PFSK-1 (cell line): ENCODE results near the gene TOP2B.

Experiments used
- FOXP2 ChIP-seq: optimal IDR thresholded peaks from 2 replicates; pipeline ENCODE3; 2011; ENCODE audit warnings: borderline replicate concordance, control low read depth, inconsistent platforms; ENCODE audit not compliant: insufficient read depth; ENCODE audit errors: extremely low read length, extremely low read depth
- POLR2AphosphoS5 ChIP-seq: IDR thresholded peaks from 2 replicates; pipeline ENCODE4 v1.6.1; 2012; ENCODE audit warnings: low read depth, mild to moderate bottlenecking, control low read depth, low read length, moderate library complexity
- SIN3A ChIP-seq: IDR thresholded peaks from 2 replicates; pipeline ENCODE4 v1.6.1; 2012; ENCODE audit warnings: mild to moderate bottlenecking, low read length, moderate library complexity, borderline replicate concordance; ENCODE audit not compliant: insufficient read depth
- TAF1 ChIP-seq: IDR thresholded peaks from 2 replicates; pipeline ENCODE4 v1.6.1; 2012; ENCODE audit warnings: low read length, control low read depth, borderline replicate concordance; ENCODE audit not compliant: insufficient read depth
- TF ChIP-seq, protein P1 (sequence below), 2 experiments: IDR thresholded peaks; 2 replicates each; pipeline versions ENCODE4 v1.6.1 to v1.8.0; 2011 to 2012; ENCODE audit warnings: low read depth in 2 of 2, low read length in 2 of 2, control low read depth in 1 of 2, inconsistent platforms in 1 of 2, mild to moderate bottlenecking in 1 of 2, moderate library complexity in 1 of 2; ENCODE audit not compliant: insufficient read depth in 1 of 2

The TOP2B gene

DNA sequence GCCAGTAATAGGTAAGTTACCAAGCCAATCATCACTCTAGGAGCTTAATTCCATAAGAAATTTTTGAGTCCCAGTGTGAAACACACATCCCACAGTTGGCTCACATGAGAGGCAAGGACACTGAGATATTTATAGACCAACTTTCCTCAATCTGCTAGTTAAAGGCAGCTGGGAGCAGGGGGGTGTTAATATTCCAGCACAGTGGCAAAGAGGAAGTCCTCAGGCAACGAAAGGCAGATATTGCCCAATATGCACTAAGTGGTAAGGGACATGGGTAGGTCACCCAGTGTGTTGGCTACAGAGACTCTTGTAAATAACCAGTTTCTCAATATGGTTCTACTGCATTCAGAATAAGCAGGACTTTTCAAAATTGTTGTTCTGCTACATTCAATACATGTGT lies 61.0 kb downstream of the TOP2B start:
- TF ChIP-seq POLR2AphosphoS5, result no peak

DNA sequence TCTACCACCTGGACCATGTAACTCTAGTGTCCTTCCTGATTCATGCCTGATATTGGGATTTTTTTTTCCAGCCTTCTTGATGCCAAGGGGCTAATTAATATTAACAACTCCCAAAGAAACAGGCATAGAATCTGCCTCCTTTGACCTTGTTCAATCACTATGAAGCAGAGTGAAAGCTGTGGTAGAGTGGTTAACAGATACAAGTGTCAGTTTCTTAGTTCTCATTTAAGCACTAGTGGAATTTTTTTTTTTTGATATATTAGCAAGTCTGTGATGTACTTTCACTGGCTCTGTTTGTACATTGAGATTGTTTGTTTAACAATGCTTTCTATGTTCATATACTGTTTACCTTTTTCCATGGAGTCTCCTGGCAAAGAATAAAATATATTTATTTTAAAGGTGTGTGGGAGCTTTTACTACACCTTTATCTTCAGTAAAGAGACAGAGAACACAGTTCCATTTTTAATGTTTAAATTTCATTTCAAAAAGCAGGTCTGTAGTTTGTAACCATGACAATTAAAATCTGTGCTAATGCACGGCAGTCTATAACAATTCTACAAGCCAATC lies 67.1 kb downstream of the TOP2B start:
- TF ChIP-seq, protein P1, sequence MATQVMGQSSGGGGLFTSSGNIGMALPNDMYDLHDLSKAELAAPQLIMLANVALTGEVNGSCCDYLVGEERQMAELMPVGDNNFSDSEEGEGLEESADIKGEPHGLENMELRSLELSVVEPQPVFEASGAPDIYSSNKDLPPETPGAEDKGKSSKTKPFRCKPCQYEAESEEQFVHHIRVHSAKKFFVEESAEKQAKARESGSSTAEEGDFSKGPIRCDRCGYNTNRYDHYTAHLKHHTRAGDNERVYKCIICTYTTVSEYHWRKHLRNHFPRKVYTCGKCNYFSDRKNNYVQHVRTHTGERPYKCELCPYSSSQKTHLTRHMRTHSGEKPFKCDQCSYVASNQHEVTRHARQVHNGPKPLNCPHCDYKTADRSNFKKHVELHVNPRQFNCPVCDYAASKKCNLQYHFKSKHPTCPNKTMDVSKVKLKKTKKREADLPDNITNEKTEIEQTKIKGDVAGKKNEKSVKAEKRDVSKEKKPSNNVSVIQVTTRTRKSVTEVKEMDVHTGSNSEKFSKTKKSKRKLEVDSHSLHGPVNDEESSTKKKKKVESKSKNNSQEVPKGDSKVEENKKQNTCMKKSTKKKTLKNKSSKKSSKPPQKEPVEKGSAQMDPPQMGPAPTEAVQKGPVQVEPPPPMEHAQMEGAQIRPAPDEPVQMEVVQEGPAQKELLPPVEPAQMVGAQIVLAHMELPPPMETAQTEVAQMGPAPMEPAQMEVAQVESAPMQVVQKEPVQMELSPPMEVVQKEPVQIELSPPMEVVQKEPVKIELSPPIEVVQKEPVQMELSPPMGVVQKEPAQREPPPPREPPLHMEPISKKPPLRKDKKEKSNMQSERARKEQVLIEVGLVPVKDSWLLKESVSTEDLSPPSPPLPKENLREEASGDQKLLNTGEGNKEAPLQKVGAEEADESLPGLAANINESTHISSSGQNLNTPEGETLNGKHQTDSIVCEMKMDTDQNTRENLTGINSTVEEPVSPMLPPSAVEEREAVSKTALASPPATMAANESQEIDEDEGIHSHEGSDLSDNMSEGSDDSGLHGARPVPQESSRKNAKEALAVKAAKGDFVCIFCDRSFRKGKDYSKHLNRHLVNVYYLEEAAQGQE (IDR thresholded peaks at IDR 0.05; ENCODE audit: insufficient read depth in 1 of 2, low read depth in 2 of 2, low read length in 2 of 2), result no peak
- TF ChIP-seq TAF1 (no peak), POLR2AphosphoS5 (no peak), SIN3A (no peak), FOXP2 (no peak)

DNA sequence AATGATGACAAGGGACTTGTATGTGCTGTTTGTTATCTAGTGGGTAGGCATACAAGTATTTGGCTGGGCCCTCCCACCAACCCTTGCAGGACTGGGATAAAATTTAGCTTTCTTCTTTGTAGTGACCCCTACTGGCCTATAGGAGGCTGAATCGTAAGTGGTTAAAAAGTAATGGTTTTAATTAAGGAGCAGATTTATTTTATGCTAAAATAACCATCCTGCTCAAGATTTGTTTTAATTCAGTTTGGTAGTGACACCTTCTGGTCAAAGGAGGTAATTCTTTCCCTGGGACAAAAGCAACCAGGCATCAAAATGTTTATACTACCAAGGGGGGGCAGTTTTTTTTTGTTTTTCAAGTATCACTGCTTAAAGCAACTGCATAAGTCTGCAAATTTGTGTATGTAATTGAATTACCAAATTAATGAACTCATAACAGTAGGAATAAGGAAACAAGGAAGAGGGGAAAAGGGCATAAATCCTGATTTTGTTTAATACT lies 70.7 kb downstream of the TOP2B start:
- TF ChIP-seq SIN3A (no peak), FOXP2 (no peak), POLR2AphosphoS5 (no peak), TAF1 (no peak)
- TF ChIP-seq, protein P1 (IDR thresholded peaks at IDR 0.05; ENCODE audit: insufficient read depth in 1 of 2, low read depth in 2 of 2, low read length in 2 of 2), result no peak

DNA sequence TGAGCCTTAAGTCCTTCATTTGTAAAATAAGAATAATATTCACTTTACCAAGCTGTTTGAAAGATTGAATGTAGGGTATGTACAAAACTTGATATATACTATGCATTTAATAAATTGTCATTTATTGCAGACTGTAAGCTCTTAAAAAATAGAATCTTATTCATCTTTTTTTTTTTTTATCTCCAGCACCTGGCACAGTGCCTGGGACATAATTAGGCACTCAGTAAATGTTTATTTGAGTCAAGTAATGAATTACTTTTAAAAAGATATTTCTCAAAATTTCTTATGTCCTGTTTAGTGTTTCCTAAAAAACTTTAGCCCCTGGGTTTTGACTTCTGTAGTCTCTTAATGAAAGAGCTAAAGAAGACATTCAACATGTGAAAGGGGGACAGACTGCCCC lies 71.7 kb downstream of the TOP2B start:
- TF ChIP-seq, protein P1 (IDR thresholded peaks at IDR 0.05; ENCODE audit: insufficient read depth in 1 of 2, low read depth in 2 of 2, low read length in 2 of 2), result no peak
- TF ChIP-seq SIN3A (no peak), POLR2AphosphoS5 (no peak), TAF1 (no peak), FOXP2 (no peak)

DNA sequence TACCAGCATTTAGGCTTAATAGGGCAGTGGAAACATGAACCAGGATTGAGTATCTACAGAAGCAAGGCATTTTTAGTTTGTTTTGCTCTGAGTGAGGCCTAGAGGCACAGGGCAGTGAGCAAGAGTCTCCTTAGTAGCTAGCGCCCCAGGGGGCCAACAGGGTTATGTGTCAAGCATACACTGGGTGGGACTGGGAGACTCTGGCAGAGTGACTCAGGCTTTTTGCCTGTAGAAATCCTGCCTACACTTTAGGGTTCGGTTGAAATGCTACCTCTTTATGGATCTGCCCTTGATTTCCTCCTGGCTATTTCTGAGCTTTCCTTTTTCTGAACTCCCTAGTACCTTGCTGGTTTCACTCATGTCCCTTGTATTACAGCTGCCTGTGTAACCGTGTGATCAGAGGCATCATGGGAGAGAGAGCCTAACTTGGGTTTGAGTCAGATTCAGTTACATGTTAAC lies 72.2 kb downstream of the TOP2B start:
- TF ChIP-seq POLR2AphosphoS5, result no peak
- no peak for TF ChIP-seq FOXP2
- no peak for TF ChIP-seq TAF1
- TF ChIP-seq, protein P1 (IDR thresholded peaks at IDR 0.05; ENCODE audit: insufficient read depth in 1 of 2, low read depth in 2 of 2, low read length in 2 of 2), result no peak
- TF ChIP-seq SIN3A, result no peak
